ENCODE results near the gene RND2.

DNA sequence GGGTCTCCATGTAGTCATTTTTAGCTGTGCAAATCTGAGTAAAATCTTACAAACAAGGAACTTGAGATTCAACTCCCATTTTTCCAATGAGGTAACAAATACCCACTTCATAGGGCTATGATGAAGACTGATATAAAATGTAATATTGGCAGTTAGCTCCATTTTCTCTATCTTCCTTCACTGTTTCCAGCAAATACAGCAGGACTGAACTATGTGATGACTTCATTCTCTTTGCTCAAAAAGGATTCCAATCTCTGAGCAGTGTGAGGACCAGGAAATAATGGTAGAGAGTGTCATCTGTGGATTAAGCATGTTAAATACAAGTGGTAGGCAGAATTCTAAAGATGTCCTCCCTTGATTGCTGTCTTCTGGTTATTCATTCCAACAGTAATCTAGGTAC is 18.3 kb downstream of the RND2 start:
- TF ChIP-seq, protein P1, sequence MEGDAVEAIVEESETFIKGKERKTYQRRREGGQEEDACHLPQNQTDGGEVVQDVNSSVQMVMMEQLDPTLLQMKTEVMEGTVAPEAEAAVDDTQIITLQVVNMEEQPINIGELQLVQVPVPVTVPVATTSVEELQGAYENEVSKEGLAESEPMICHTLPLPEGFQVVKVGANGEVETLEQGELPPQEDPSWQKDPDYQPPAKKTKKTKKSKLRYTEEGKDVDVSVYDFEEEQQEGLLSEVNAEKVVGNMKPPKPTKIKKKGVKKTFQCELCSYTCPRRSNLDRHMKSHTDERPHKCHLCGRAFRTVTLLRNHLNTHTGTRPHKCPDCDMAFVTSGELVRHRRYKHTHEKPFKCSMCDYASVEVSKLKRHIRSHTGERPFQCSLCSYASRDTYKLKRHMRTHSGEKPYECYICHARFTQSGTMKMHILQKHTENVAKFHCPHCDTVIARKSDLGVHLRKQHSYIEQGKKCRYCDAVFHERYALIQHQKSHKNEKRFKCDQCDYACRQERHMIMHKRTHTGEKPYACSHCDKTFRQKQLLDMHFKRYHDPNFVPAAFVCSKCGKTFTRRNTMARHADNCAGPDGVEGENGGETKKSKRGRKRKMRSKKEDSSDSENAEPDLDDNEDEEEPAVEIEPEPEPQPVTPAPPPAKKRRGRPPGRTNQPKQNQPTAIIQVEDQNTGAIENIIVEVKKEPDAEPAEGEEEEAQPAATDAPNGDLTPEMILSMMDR (IDR thresholded peaks at IDR 0.05; ENCODE audit: low read depth, low read length): no peak
- no peak for TF ChIP-seq EZH2phosphoT487 (IDR thresholded peaks at IDR 0.05; ENCODE audit: low read depth)
